HepG2 (cell line): ENCODE results near the gene BCAM. TPM values are rescaled to one million over a fixed set of nuclear protein-coding genes. Genes with fewer than 3 reads are reported as not detected.
A peak's percentile ranks its signal among the peaks of the same experiment; 100 is the strongest.

ENCODE experiments used
- CREB1 ChIP-seq, 2 experiments: fragments of 450-650 bp in 1 of 2; IDR thresholded peaks; 2 replicates each; pipeline ENCODE4 v1.6.1; 2016 to 2017; ENCODE audit warnings: control low read depth in 1 of 2, mild to moderate bottlenecking in 1 of 2, missing compliant biosample characterization in 1 of 2, missing genetic modification characterization in 1 of 2
- CREM ChIP-seq, 2 experiments: sonication (generic) in 1 of 2; formaldehyde crosslinking in 1 of 2; IDR thresholded peaks; 2 replicates each; pipeline versions ENCODE4 v1.4.0 to v1.6.1; 2016 to 2020; ENCODE audit warnings: antibody characterized with exemption in 1 of 2, mild to moderate bottlenecking in 1 of 2, missing genetic modification reagents in 1 of 2
- EP300 ChIP-seq, 3 experiments: sonication (generic) in 1 of 3; formaldehyde crosslinking in 1 of 3; IDR thresholded peaks; 2 replicates each; pipeline versions ENCODE4 v1.5.1 to v1.6.1; 2011 to 2020; ENCODE audit warnings: low read depth in 2 of 3, low read length in 2 of 3, borderline replicate concordance in 1 of 3, improper control_type of control experiment in 1 of 3, mild to moderate bottlenecking in 1 of 3, missing genetic modification reagents in 1 of 3, moderate library complexity in 1 of 3
- GMEB1 ChIP-seq: sonication (generic); formaldehyde crosslinking; IDR thresholded peaks from 2 replicates; pipeline ENCODE4 v1.5.1; 2020; ENCODE audit warnings: missing genetic modification reagents, mild to moderate bottlenecking, borderline replicate concordance
- HDAC2 ChIP-seq: sonication (generic); formaldehyde crosslinking; IDR thresholded peaks from 2 replicates; pipeline ENCODE4 v1.4.0; 2020; ENCODE audit warnings: missing genetic modification reagents
- HOXA3 ChIP-seq: sonication (generic); formaldehyde crosslinking; IDR thresholded peaks from 2 replicates; pipeline ENCODE4 v1.5.0; 2020; ENCODE audit warnings: missing genetic modification reagents
- NR2F2 ChIP-seq: IDR thresholded peaks from 2 replicates; pipeline ENCODE4 v1.6.1; 2012; ENCODE audit warnings: low read depth, inconsistent platforms, borderline replicate concordance
- RARA ChIP-seq: IDR thresholded peaks from 2 replicates; pipeline ENCODE4 v1.6.1; 2016; ENCODE audit warnings: missing genetic modification reagents, missing compliant biosample characterization
- TCF7 ChIP-seq: sonication (generic); IDR thresholded peaks from 2 replicates; pipeline ENCODE4 v1.6.1; 2016; ENCODE audit warnings: antibody characterized with exemption, low read depth
- ZBTB21 ChIP-seq: sonication (generic); formaldehyde crosslinking; IDR thresholded peaks from 2 replicates; pipeline ENCODE4 v1.4.0; 2020; ENCODE audit warnings: missing genetic modification reagents
- ZMYM3 ChIP-seq: sonication (generic); formaldehyde crosslinking; IDR thresholded peaks from 2 replicates; pipeline ENCODE4 v1.5.1; 2020; ENCODE audit warnings: mild to moderate bottlenecking, missing genetic modification reagents
- ZNF263 ChIP-seq: sonication (generic); formaldehyde crosslinking; IDR thresholded peaks from 2 replicates; pipeline ENCODE4 v1.4.0; 2020; ENCODE audit warnings: missing genetic modification reagents
- ZNF296 ChIP-seq: sonication (generic); formaldehyde crosslinking; conservative IDR thresholded peaks from 2 replicates; pipeline ENCODE4 v1.5.0; 2020; ENCODE audit warnings: mild to moderate bottlenecking, missing genetic modification reagents
- ZNF7 ChIP-seq: IDR thresholded peaks from 2 replicates; pipeline ENCODE4 v1.6.1; 2016; ENCODE audit warnings: missing biosample characterization, missing genetic modification reagents
- ZNF761 ChIP-seq: sonication (generic); formaldehyde crosslinking; conservative IDR thresholded peaks from 2 replicates; pipeline ENCODE4 v1.4.0; 2020; ENCODE audit warnings: mild to moderate bottlenecking, missing genetic modification reagents
- polyA plus RNA-seq, 8 experiments: library from polyadenylated mRNA; depleted of rRNA in 3 of 8; stranded (reverse) in 7 of 8; unstranded in 1 of 8; fragments of >200 nt; fragmentation: Illumina TruSeq in 4 of 8; extraction: Trizol in 4 of 8; gene quantifications; 2 replicates each; pipeline versions ENCODE4 v1.2.1 to v1.2.3, GENCODE V29; 2011 to 2016; ENCODE audit warnings: low read depth in 4 of 8, missing spikeins in 1 of 8, mixed read lengths in 1 of 8; ENCODE audit not compliant: insufficient read depth in 1 of 8
- total RNA-seq, 5 experiments: library from RNA; depleted of rRNA; stranded (reverse); fragments of >200 nt; fragmentation: Illumina TruSeq; extraction: Trizol; gene quantifications; 2 replicates each; pipeline ENCODE4 v1.2.3, GENCODE V29; 2016; ENCODE audit warnings: low read depth in 1 of 5
- TF ChIP-seq, protein P1 (sequence below): sonication (generic); formaldehyde crosslinking; IDR thresholded peaks from 2 replicates; pipeline ENCODE4 v1.4.0; 2020; ENCODE audit warnings: missing genetic modification reagents, mild to moderate bottlenecking, borderline replicate concordance
- TF ChIP-seq, protein P2 (sequence below): sonication (generic); formaldehyde crosslinking; IDR thresholded peaks from 2 replicates; pipeline ENCODE4 v1.4.0; 2020; ENCODE audit warnings: missing genetic modification reagents
- TF ChIP-seq, protein P3 (sequence below): sonication (generic); formaldehyde crosslinking; IDR thresholded peaks from 2 replicates; pipeline ENCODE4 v1.8.0; 2023; ENCODE audit warnings: mild to moderate bottlenecking, missing genetic modification reagents

The BCAM gene
- total and polyA plus RNA-seq, 2 of the 13 experiments (the other 11 are each of a cell fraction or from before 2014, with no cell fraction given) = 51.2 to 62.7 TPM

DNA sequence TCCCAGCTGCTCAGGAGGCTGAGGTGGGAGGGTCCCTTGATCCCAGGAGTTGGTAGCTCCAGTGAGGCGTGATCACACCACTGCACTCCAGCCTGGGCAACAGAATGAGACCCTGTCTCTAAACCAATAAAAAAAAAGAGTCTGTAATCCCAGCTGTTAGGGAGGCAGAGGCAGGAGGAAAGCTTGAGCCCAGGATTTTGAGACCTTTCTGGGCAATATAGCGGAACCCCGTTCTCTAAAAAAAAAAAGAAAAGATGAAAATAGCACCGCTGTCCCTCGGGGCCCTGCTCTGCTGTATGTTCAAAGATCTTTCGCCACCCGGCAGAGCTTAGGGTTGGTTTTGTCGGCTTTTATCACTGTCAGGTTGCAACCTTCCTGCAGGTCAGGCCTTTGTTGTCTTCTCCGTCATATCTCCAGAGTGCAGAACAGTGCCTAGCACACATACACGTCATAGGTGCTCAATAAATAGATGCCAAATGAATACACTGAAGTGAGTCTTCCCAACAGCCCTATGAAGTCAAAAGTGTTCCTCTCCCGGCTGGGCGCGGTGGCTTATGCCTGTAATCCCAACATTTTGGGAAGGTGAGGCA is 13.4 kb upstream of the BCAM start (continued):
- TF ChIP-seq CREB1 (IDR thresholded peaks at IDR 0.05) (0 out of 2 replicates have a peak, but pooled peaks have one; percentile 11), CREB1 (CRISPR knock-in tag; IDR thresholded peaks at IDR 0.05) (no peak), ZNF7 (CRISPR knock-in tag) (peak; percentile 99), HDAC2 (CRISPR knock-in tag) (0 out of 2 replicates have a peak, but pooled peaks have one; percentile 38), EP300 (IDR thresholded peaks at IDR 0.05; ENCODE audit: low read depth in 2 of 2, low read length in 2 of 2) (0 out of 4 replicates have a peak, but pooled peaks of 1 of the 2 experiments have one; percentile 16), EP300 (CRISPR knock-in tag; IDR thresholded peaks at IDR 0.05; ENCODE audit: borderline replicate concordance) (no peak), HOXA3 (peak; percentile 60; the same call in 1 of the 2 replicates), NR2F2 (0 out of 2 replicates have a peak, but pooled peaks have one; percentile 30), ZNF296 (CRISPR knock-in tag) (no peak), CREM (IDR thresholded peaks at IDR 0.05) (peak; percentile 38; the same call in 1 of the 2 replicates), CREM (CRISPR knock-in tag; IDR thresholded peaks at IDR 0.05) (no peak), ZBTB21 (peak; percentile 92), GMEB1 (CRISPR knock-in tag) (no peak), ZNF761 (0 out of 2 replicates have a peak, but pooled peaks have one; percentile 11), ZNF263 (CRISPR knock-in tag) (0 out of 2 replicates have a peak, but pooled peaks have one; percentile 29), RARA (CRISPR knock-in tag) (peak; percentile 13; the same call in 1 of the 2 replicates), ZMYM3 (CRISPR knock-in tag) (peak; percentile 26; the same call in 1 of the 2 replicates), TCF7 (peak; percentile 55)
- TF ChIP-seq, protein P1, sequence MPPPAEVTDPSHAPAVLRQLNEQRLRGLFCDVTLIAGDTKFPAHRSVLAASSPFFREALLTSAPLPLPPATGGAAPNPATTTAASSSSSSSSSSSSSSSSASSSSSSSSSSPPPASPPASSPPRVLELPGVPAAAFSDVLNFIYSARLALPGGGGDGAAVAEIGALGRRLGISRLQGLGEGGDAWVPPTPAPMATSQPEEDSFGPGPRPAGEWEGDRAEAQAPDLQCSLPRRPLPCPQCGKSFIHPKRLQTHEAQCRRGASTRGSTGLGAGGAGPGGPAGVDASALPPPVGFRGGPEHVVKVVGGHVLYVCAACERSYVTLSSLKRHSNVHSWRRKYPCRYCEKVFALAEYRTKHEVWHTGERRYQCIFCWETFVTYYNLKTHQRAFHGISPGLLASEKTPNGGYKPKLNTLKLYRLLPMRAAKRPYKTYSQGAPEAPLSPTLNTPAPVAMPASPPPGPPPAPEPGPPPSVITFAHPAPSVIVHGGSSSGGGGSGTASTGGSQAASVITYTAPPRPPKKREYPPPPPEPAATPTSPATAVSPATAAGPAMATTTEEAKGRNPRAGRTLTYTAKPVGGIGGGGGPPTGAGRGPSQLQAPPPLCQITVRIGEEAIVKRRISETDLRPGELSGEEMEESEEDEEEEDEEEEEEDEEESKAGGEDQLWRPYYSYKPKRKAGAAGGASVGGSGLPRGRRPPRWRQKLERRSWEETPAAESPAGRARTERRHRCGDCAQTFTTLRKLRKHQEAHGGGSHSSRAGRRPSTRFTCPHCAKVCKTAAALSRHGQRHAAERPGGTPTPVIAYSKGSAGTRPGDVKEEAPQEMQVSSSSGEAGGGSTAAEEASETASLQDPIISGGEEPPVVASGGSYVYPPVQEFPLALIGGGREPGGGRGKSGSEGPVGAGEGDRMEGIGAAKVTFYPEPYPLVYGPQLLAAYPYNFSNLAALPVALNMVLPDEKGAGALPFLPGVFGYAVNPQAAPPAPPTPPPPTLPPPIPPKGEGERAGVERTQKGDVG (CRISPR knock-in tag) = peak; percentile 83; the same call in 1 of the 2 replicates
- TF ChIP-seq, protein P2, sequence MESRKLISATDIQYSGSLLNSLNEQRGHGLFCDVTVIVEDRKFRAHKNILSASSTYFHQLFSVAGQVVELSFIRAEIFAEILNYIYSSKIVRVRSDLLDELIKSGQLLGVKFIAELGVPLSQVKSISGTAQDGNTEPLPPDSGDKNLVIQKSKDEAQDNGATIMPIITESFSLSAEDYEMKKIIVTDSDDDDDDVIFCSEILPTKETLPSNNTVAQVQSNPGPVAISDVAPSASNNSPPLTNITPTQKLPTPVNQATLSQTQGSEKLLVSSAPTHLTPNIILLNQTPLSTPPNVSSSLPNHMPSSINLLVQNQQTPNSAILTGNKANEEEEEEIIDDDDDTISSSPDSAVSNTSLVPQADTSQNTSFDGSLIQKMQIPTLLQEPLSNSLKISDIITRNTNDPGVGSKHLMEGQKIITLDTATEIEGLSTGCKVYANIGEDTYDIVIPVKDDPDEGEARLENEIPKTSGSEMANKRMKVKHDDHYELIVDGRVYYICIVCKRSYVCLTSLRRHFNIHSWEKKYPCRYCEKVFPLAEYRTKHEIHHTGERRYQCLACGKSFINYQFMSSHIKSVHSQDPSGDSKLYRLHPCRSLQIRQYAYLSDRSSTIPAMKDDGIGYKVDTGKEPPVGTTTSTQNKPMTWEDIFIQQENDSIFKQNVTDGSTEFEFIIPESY (CRISPR knock-in tag) = peak; percentile 43; the same call in 1 of the 2 replicates
- TF ChIP-seq, protein P3, sequence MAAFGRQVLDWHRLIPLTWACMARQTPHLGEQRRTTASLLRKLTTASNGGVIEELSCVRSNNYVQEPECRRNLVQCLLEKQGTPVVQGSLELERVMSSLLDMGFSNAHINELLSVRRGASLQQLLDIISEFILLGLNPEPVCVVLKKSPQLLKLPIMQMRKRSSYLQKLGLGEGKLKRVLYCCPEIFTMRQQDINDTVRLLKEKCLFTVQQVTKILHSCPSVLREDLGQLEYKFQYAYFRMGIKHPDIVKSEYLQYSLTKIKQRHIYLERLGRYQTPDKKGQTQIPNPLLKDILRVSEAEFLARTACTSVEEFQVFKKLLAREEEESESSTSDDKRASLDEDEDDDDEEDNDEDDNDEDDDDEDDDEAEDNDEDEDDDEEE = peak; percentile 25; the same call in 1 of the 2 replicates
